Tibial nerve (tissue), 3 donors: ENCODE data around the gene B3GNT4.

ENCODE experiments used
- CTCF ChIP-seq, 5 experiments: fragments of 200-600 bp in 3 of 5; fragments of 450-650 bp in 2 of 5; sonication (generic) in 3 of 5; IDR thresholded peaks; one replicate each; pipeline ENCODE4 v1.5.1; 2016 to 2019; ENCODE audit warnings: antibody characterized with exemption in 5 of 5, mild to moderate bottlenecking in 3 of 5, moderate library complexity in 2 of 5
- POLR2A ChIP-seq, 2 donors: fragments of 450-650 bp; IDR thresholded peaks; one replicate each; pipeline ENCODE4 v1.6.1; 2017; ENCODE audit warnings: antibody characterized with exemption in 2 of 2, mild to moderate bottlenecking in 2 of 2, moderate library complexity in 2 of 2

GRCh38 chr12:122207391-122207790 is 3.9 kb downstream of the B3GNT4 start:
- TF ChIP-seq CTCF (IDR thresholded peaks at IDR 0.05) (no peak), POLR2A (IDR thresholded peaks at IDR 0.05) (no peak)
